GM19452 (cell line): ENCODE results near the gene SUCLG2.
A peak's percentile ranks its signal among the peaks of the same experiment; 100 is the strongest.

Experiments used
- ATAC-seq: cut with Tn5 transposase; IDR thresholded peaks from one replicate; pipeline ENCODE4 v1.9.1; 2021; ENCODE audit not compliant: unreplicated experiment

Gene SUCLG2

DNA sequence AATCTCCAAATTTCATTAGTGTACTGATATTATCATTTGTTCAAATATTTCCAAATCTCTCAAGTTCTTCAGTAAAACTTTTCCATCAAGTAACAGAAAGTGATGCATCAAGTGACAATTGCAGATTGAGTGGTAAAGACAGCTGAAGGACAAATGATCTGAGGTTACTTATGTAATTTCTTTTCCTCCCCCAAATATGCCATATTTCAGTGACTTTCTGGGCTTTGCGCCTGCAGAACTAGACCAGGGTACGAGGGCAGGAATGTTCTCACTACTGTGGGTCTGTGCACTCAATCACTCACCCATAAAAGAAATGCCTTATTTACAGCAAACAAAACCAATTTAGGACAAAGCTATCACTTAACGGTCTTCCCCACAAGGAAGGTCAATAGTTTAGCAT, 4.7 kb downstream of the SUCLG2 start:
- no peak for ATAC-seq

DNA sequence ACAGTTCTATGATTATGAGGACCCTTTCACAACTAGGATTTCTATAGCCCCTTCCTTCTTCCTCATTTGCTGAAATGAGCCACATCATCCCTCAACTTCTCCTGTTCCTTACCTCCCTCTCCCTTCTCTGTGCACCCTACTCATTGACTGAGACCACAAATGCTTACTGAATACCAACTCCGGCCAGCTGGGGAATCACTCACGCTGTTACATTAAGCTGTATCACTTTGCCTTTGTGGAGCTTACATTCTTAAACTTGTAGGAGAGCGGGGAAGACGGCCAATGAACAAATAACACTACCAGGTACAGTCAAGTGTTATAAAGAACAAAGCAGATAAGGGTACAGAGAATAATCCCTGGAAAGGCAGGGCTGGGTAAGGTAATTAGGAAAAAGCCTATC, 5.7 kb downstream of the SUCLG2 start:
- no peak for ATAC-seq

DNA sequence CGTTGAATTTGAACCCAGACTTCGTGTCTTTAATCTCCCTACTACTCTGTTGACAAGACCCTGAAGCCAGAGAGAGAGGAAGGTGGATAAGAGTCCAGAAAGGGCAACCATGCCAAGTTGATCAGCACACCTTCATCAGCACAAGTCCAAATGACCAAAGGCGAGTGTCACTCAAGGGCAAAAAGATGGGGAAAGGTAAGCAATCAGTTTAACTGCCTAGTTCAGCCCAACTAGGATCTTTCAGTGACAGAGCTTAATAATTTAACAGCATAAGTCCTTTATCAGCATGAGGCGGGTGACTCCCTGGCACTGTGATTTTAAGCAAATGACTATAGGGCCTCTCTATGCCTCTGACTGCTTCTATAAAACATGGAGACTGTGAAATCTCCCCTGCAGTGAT, 6.2 kb downstream of the SUCLG2 start:
- no peak for ATAC-seq

DNA sequence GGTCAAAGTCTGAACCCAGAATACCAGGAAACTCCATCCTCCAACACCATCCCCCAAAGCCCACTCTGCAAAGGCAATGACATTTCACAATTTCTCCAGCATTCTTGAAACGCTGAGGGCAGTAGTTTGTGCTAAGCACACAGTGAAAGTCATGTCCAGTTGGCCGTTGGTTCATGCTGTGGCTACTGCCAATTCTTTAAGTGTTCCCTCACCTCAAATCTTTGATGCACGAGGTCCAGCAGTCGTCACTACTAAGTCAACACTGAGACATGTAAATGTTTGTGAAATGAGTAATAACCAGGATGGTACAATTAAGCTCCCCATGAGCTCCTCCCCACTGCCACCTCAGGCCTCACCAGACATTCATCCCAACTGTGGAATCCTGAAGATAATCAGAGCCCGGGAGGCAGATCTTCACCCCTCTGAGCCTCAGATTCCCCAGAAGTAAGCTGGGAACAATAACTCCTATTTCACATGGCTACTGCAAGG, 7.0 kb downstream of the SUCLG2 start:
- ATAC-seq: no peak

DNA sequence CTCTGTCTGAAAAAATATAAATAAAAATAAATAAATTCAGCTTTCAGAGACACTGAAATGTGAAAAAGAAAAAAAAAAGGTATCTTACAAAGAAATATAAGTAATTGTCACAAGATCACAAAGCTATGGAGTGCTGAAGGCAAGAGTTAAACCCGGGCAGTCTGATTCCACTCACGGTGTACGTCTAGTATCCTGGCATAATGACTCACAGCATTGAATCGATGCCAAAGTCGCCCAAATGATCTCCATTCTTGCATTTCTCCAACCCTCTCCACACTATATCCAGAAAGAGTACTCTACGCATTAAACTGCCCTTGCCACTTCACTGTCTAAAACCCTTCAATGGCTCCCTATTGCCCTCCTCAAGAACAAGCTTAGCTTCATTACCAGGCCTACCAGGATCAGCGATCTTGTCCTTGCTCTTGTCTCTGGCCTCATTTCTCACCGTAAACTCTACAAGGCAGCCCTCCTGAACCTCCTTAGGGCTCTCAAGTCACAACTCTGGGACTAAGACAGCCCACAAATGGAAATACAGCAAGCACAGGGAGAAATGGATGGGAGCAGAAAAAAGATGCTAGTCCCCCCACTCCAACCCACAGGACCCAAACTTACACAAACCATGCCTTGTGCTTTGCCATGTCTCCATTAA, 7.7 kb downstream of the SUCLG2 start:
- ATAC-seq: no peak

DNA sequence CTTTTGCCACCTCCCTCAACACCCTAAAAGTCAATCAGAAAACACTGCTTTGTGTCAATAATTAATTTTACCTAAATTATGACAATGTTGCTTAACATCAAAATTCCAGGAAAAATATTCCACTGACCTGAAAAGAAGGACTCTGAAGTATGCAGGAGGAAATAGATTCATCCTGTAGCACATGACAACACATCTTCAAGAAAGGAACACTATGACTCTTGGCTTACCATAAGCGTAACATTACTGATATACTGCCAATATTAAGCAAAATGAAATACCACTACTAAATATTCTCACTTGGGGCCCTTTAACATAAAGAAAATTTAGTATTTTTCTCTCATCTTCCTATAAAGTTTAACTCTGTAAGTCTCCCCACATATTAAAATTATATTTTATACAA, 9.6 kb downstream of the SUCLG2 start:
- no peak for ATAC-seq

DNA sequence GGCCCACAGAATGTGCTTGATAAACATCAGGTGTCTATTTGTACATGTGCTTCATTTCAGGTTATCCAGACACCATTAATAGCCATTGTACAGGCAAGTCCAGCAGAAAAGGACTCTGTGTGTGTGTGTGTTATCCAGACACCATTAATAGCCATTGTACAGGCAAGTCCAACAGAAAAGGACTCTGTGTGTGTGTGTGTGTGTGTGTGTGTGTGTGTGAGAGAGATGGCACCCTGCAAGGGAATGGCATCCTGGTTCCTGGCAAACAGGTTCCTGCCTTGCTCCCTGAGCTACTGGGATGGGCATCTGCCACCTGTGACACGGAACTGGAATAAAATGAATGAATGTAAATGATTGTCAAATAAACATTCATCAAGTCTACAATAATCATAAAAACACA, 11.7 kb downstream of the SUCLG2 start:
- ATAC-seq: no peak

DNA sequence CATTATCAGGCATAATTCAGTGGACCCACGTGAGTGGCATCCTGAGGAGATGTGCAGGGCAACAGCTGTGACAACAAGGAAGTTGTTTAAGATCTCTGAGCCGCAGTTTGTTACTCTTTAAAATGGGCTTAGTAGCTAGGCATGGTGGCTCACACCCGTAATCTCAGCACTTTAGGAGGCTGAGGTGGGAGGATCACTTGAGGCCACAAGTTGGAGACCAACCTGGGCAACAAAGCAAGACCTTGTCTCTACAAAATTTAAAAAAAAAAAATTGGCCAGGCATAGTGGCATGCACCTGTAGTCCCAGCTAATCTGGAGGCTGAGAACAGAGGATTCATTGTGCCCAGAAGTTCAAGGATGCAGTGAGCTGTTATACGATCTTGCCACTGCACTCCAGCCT, 12.2 kb downstream of the SUCLG2 start:
- ATAC-seq: no peak

DNA sequence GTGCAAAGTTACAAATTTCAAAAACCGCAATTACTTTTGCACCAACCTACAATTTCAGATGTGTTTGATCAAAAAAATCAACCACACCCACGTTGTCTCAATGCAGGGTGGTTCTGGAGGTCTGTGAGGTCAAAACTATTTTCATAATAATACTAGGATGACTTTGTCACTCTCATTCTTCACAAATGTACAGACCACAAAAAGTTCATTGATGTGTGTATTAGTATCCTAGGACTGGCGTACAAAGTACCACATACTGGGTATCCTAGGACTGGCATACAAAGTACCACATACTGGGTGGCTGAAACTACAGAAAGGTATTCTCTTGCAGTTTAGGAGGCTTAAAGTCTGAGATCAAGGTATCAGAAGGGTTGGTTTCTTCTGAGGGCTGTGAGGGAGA, 13.0 kb downstream of the SUCLG2 start:
- ATAC-seq: no peak

DNA sequence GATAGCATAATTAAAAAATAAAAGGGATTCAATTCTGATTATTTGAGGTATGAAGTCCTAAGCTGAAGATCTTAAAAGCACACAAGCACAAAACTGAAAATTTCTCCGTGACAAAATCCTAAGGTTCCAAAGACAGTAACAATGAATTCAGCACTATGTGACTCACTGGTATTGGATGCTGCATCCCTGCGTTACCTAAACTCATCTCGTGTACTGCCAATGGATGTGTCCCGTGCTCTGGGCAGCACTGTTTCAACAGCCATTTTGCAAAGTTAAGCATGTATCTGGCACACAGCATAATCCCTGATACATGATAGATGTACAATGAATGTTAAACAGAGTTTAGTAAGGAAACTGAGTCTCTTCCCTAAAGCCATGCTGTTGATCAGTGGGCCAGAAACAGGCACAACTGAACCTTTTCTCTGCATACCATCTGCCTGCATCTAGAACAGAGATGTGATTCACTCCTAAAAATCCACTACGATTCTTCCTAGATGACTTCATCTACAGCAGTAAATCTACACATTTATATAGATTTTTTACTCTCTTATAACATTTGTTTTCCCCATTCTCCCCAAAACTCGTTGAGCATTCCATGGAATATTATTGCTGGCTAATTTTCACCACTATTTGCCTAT, 14.3 kb downstream of the SUCLG2 start:
- no peak for ATAC-seq

DNA sequence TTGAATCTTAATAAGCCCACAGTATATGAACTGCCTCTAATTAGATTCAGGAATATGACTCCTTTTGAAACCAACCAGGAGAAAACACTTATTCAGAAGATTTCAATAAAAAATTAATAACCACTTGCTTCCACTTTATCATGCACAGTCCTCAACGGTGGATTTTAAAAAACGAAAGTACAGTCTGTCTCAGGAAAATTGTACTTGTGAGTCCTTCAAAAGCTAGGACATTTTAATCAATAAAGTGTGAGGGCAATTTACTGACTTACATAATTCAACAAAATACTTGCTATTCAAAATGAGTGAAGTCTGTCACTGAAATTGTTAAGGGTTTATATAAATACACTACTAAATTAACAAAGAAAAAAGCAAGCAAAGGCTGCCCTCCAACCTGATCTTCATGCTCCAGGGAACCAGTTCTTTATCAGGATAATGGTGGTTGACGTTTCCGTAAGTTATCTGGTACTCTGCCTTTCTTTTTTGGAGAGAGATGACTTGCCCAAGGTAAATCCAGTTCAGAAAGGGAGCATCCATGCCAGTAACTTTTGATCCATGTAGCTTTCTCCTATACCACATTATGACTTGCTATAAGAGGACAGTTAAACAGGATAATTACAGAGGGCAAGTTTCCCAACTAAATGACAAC, 17.0 kb downstream of the SUCLG2 start:
- no peak for ATAC-seq

DNA sequence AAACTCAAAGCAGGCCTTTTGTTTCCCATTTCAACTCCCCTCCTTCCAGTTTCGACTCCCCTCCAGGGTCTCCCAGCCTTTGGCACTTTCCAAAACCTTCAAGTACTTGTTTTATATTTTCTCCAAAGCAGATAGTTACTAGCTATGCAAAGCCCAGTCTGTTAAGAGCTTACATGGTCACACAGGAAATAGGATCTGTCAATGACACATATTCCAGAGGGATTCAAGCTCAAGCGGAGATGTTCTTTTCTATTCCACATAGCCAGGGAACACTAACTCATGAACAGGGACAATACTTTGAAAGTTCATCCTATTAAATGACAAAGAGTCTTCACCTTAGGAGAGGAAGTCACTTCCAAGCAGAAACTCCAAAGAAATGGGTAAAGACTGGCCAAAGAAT, 18.6 kb downstream of the SUCLG2 start:
- ATAC-seq: no peak

DNA sequence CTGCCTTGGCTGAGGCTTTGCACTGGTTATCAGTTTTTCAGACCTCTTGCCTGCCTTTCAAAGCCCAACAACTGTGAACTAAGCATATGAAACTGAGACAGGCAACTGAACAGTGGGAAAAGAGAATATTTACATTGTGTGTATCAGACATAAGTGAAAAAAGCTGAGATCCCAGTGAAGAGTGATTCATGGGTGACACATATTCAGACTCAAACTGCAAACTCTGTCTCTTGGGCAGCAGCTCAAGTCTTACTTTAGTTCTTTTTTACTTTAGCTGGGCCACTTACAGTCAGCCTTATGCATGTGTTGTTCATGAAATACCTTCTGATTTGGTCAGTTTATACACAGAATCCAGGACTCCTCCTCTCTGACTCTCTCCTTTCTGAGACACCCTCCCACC, 19.2 kb downstream of the SUCLG2 start:
- no peak for ATAC-seq

DNA sequence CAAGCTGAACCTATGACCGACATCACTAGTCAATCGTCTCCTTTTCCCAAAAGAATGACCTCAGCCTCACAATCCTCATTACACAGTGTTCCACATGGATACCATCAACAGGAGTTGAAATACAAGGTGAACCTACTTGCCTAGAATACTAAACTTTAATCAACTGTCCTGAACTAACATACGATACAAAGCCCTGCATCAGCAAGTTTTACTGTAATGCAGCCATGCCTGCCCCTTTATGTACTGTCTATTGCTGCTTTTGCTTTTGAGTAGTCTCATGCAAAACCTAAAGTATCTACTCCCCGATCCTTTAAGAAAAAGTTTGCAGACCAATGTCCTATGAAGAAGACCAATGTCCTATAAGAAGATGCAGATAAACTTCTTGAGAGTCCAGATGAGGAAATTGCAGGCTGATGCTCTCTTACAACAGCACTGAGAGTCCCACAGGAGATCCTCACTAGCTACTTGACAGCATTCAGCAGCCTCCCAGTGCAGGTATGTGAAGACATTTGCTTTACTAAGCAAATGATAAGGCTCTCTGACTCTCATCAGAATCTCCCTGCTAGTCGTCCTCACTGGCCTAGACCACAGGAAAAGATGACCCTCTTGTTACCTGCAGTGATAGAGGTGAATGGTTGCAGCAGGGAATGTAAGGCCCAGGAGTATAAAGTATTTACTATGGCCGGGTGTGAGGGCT, 23.6 kb downstream of the SUCLG2 start:
- no peak for ATAC-seq

DNA sequence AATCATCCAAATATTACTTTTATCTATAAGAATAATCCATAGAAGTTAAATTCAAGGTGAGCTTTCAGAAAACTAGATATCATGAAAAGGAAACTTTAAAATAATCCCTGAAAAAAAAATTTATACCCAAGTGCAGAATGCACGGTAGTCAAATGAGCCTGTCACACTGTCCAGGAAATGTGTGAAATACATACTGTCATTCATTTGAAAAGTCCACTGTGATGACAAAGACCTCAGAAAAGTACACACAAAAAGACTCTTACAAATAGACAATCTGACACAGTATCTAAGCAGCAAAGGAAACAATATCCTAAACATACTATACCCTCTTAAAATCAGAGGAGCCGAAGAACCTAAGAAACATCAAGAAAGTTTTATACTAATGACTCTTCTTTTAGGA, 29.7 kb downstream of the SUCLG2 start:
- no peak for ATAC-seq

DNA sequence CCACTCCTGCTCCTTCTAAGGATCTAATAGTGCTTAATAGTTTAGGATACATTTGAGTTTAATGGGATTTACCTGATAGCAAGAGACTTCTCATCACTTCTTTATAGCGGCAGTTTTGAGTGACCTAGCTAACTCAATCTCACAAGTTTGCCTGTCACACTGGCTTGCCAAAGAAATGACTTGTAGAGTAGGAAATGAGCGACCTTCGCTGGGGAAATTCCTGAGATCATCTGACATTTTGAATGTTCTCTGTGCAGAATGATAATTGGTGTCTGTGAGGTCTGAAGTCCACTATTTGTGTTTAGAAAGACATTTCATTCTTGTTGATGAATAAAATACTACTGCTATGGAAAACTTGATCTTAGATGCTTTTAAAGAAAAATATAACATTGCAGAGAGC, 30.3 kb downstream of the SUCLG2 start:
- no peak for ATAC-seq

DNA sequence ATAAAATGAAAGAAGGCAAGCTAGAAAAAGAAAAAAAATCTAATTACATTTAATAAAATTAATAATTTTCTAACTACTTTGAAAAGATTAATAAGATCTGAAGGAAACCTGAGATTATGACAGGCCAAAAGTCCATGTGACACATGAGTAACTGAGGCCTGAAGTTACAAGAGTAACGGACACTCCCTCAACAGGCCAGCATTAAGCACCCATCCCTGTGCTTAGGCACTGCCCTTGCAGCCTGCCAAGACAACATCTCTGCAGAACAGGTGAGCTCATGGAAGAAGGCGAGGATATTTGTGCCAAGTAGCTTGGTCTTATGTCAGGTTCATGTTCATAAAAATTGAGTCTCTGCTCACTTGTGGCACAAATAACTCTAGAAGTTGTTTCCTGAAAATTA, 31.8 kb downstream of the SUCLG2 start:
- no peak for ATAC-seq

DNA sequence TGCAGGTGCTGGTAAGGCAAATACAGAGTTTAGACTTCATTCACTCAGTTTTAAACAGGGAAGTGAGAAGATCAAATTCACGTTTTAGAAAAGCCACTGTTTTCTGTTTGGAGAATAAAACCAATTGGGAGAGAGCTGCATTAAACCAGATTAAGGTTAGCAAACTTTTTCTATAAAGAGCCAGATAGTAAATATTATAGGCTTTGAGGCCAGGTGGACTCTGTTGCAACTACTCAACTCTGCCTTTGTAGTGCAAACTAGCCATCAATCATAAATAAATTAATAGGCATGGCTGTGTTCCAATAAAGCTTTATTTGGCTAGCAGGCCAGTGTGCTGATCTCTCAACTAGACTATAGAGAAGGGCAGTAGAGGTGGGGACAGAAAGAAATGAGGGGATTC, 33.5 kb downstream of the SUCLG2 start:
- no peak for ATAC-seq

DNA sequence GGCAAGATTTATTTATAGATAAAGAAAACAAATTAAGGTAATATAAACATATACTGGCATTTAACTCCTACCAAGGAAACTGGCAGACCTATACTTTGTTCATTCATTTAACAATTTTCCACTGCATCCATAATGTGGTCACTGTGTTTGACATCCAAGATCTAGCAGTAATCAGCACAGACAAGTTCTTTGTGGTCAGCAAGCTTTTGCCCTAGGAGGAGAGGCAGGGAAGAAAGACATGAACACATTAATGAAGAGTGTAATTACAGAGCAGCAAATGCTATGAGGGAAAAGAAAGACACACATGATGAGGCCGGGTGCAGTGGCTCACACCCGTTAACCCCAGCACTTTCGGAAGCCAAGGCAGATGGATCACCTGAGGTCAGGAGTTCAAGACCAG, 34.4 kb downstream of the SUCLG2 start:
- no peak for ATAC-seq

DNA sequence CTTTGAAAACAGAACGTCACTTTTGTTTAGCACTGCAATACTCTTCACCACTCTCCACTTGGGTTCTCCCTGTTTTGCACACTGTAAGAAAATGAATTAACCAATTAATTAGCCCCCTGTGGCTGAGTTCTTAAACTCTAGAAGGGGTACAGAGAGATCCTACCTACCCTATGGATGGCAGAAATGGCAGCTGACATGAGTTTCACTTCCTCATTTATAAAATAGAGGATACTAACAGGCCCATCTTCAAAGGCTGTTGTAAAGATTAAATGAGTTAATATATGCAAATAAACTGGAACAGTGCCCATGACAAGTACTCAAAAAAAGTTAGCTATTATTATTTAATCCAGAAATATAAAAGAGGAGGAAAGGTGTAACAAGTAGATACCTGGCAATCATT, 36.9 kb downstream of the SUCLG2 start:
- peak; percentile 74 for ATAC-seq

DNA sequence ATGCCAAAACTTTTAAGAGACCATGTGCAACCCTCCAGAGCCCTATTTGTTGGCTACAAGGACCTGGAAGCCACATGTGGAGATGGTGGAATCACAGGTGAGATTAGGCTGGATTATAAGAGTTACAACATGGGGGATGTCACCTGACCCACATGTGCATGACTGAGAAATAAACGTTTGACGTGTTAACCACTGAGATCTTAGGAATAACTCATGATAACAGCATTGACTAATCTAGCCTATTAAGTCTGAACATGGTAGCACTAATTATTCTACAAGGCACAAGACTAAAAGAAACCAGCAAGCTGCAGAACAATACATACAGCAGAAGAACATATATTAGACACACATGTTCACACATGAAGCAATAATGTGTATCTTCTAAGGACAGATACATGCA, 38.4 kb downstream of the SUCLG2 start:
- ATAC-seq: no peak

DNA sequence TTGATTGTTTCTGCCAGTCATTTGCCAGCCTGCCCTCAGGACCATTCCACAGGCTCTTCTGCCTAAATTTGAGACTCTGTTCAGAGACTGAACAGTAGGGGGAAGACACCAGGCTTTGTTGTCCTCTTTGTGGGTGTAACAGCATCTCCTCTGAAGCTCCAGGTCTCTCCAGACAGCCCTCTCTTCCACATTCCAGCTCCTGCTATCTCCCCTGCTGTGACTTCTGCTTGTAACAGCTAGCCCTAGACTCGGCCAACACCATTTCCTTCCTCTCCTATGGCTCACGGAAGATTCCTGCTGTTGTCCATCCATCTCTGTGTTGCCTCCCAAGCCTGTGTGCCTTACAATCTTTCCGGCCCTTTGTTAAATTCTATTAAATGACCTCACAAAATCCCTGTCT, 40.2 kb downstream of the SUCLG2 start:
- ATAC-seq: no peak
